AG09309 (cell line): ENCODE results near the gene TDRD9.

Source experiments
- DNase-seq: peaks from one replicate; pipeline ENCODE4 v3.0.0-alpha.2; 2010; ENCODE audit warnings: low read depth
- H3K4me3 ChIP-seq: 2 replicates; pipeline ENCODE4 v1.5.1; 2011; ENCODE audit warnings: mild to moderate bottlenecking, low read depth, low read length, moderate library complexity; ENCODE audit not compliant: control insufficient read depth
- TF ChIP-seq, protein P1 (sequence below): IDR thresholded peaks from 2 replicates; pipeline ENCODE4 v1.5.1; 2011; ENCODE audit warnings: mild to moderate bottlenecking, low read depth, low read length, inconsistent platforms; ENCODE audit not compliant: insufficient read depth, control insufficient read depth; ENCODE audit errors: missing control alignments

The TDRD9 gene

DNA sequence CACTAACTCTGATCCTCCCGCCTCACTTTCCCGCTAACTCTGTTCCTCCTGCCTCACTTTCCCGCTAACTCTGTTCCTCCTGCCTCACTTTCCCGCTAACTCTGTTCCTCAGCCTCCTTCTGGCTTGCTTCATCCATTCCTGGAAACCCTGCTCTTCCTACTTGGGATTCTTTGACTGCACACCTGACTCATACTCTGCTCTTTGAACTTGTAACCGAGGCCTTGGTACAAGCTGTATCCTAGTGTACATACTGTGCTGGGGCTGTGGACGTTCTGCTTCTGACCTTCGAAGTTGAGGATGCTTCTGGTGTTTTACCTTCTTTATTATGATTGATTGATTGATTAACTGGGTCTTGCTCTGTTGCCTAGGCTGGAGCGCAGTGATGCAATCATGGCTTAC, 77.2 kb downstream of the TDRD9 start:
- no peak overlapping the region for H3K4me3 ChIP-seq
- DNase-seq: no peak
- TF ChIP-seq, protein P1, sequence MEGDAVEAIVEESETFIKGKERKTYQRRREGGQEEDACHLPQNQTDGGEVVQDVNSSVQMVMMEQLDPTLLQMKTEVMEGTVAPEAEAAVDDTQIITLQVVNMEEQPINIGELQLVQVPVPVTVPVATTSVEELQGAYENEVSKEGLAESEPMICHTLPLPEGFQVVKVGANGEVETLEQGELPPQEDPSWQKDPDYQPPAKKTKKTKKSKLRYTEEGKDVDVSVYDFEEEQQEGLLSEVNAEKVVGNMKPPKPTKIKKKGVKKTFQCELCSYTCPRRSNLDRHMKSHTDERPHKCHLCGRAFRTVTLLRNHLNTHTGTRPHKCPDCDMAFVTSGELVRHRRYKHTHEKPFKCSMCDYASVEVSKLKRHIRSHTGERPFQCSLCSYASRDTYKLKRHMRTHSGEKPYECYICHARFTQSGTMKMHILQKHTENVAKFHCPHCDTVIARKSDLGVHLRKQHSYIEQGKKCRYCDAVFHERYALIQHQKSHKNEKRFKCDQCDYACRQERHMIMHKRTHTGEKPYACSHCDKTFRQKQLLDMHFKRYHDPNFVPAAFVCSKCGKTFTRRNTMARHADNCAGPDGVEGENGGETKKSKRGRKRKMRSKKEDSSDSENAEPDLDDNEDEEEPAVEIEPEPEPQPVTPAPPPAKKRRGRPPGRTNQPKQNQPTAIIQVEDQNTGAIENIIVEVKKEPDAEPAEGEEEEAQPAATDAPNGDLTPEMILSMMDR: no peak

DNA sequence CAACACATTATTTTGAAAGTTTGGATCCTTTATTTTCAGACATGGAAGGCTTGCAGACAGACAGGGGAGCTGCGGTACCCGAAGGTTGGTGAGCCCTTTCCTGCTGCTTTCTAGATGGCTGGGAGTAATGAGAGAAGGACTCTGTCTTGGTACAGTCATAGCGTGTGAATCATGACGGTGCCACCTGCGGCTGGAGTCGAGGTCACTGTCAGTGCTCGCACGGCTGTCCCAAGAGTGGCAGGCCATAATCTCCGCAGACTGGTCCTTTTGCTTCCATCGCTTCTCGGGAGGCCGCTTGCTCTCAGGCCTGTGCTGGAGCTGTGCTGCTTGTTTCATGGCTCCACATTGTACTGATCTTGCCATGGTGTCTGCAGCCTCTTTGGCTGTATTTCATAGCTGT, 78.9 kb downstream of the TDRD9 start:
- H3K4me3 ChIP-seq: no peak overlapping the region
- TF ChIP-seq, protein P1: no peak

DNA sequence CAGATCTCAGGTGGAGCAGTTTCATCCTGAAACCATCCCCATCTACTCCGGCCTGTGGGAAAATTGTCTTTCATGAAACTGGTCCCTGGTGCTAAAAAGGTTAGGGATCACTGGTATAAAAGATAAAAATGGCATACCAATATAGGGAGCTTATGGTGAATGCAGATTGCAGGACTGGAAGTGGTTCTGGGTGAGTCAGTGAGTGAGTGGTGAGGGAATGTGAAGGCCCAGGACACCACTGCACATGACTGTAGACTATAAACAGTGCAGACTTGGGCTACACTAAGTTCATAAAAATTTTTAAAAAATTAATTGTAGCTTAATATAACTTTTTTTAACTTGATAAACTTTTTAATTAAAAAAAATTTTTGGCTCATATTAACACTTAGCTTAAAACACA, 81.0 kb downstream of the TDRD9 start:
- no peak overlapping the region for H3K4me3 ChIP-seq
- TF ChIP-seq, protein P1: no peak
- no peak for DNase-seq

More for the DNA sequence above, 78.9 kb downstream of the TDRD9 start:
- DNase-seq: no peak

DNA sequence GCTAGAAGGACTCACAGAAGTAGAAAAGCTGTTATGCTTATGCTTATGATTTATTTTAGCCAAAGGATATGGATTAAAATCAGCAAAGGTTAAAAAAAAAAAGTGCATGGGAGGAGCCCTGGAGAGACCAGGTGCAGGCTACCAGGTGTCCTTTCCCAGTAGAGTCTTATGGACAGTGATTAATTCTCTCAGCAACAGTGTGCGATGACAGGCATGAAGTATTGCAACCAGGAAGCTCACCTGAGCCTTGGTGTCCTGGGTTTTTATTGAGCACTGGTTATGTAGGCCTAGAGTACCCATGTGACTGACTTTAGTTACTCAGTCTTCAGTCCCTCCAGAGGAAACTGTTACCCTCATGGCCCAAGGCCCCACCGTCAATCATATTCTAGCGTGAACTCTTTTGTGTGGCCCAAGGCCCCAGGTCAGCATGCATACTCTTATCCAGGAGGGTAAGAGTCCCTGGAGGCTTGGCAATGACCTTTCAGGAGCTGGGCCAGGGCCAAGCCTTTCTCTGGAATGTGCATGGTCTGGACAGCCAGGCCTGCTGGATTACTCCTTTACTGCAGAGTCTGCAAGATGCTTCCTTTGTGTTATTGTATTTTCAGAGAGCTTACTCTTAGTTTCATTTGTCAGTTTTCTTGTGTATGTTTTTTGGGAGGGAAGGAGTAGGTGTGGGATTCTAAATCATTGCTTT, 83.7 kb downstream of the TDRD9 start:
- H3K4me3 ChIP-seq: no peak overlapping the region
- TF ChIP-seq, protein P1: no peak
- no peak for DNase-seq

DNA sequence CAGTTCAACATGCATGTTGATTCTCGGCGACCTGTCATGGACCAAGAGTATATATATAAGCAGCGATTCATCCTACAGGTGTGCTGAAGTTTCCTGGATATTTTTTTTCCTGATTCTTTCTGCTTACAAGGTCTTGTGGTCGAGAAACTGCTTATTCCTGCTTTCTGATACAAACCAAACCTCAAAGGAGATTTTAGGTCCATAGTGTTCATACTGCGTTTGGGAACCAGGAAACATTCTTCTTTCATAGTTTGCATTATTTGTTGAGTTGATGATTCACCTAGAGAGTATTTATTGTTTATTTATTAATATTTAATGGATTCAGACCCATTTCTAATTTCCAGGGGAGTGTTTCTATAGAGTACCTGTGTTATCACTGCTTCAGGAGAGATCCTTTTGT, 86.5 kb downstream of the TDRD9 start:
- TF ChIP-seq, protein P1: no peak
- no peak overlapping the region for H3K4me3 ChIP-seq
- DNase-seq: no peak

DNA sequence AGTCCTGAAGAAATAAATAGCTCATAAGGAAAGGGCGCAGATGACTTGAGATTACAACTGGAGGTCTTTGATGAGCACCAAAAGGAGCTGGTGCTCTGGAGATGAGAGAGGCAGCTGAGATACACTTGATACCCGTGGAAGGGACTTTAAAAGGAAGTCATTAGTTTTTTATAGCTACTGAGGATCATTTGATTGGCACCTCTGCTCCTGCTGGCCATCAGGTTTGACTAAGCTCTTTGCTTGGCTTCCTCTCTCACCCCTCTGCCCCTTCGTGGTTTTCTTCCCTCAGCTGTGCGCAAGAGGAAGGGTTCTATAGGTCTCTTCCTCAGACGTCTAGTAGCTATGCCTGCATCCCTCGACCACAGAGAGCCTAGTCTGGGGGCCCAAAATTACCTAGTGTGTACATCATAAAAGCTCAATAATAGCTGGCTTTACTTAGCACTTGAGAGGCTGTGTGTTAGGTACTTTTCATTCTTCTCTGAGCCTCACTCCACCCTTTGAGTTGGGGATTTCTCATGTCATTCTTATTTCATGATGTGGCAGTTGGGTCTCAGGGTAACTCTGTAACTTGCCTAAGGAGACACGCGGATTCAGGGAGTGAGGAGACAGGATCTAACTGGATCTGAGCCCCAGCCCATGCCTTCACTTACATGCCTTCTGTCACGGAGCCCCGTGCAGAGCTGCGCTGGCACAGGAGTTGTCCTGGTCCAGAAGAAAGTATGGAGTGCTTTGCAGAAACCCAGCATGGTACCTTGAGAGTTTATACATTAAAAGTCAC, 88.8 kb downstream of the TDRD9 start:
- no peak for DNase-seq
- H3K4me3 ChIP-seq: no peak overlapping the region
- TF ChIP-seq, protein P1: no peak
